ENCODE measurements around the gene HSPA12B. TPM values are rescaled to one million over a fixed set of nuclear protein-coding genes. Genes with fewer than 3 reads are reported as not detected.

Gene HSPA12B
- total and polyA plus RNA-seq, 9 of the 15 experiments (the other 6 are each of a cell fraction or from before 2014, with no cell fraction given): 0.03 to 0.07 TPM; not detected in 7

DNA sequence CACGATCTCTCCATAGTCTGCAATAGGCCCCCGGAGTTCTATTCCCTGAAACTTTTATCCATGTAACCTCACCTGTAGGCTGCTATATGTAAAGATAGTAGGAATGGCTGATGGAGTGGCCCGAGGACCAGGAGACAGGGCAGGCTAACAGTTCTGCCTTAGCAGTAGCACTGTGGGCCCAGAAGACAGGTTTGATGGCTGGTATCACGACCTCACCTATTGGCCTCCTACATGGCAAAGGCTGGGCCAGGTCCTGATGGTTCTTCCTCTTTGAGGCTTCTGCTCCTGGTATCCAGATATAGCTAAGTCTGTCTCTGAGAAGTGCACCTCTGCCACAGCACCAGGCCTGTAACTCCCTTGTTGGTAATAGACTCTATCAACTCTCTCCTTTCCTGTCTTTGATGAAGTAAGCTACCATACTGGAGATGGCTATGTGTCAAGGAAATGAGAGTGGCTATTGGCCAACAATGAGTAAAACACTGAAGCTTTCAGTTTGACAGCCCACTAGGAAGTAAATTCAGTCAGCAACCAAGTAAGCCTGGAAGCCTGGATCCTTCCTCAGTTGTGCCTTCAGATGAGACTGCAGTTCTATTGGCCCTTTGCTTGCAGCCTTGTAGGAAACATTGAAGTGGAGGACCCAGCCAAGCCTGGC, 43.1 kb downstream of the HSPA12B start:
- Histone ChIP-seq H3K27me3 (ENCODE audit: control insufficient read depth in 2 of 2, insufficient read depth in 2 of 2, low read length in 2 of 2) (no peaks in the 10 kb centered on the region), H3K4me1 (replicated peaks in 1 of 2; ENCODE audit: control insufficient read depth in 2 of 2, insufficient read depth in 2 of 2, low read length in 2 of 2) (peaks cover 0 to 20% of the 10 kb centered on the region in 2 experiments; a peak in 2 of 5 replicates), H3K4me2 (ENCODE audit: insufficient read depth, low read length) (no peak overlapping the region), H3K9me3 (replicated peaks; ENCODE audit: control insufficient read depth, insufficient read depth, low read depth, low read length) (no peaks in the 10 kb centered on the region), H3K27ac (ENCODE audit: extremely low read depth, low read depth, low read length) (no peak overlapping the region), H3K9ac (ENCODE audit: insufficient read depth in 1 of 2, low read depth in 2 of 2, low read length in 2 of 2) (no peak overlapping the region), H4K20me1 (replicated peaks; ENCODE audit: control insufficient read depth, insufficient read depth, low read length) (no peaks in the 10 kb centered on the region), H3K79me2 (ENCODE audit: control insufficient read depth, insufficient read depth, low read length) (no peaks in the 10 kb centered on the region), H3K36me3 (ENCODE audit: control insufficient read depth, insufficient read depth, low read length) (no peaks in the 10 kb centered on the region), H3K9me1 (ENCODE audit: control insufficient read depth, insufficient read depth, low read length) (no peaks in the 10 kb centered on the region), H2AFZ (ENCODE audit: low read depth, low read length) (no peak overlapping the region), H3K4me3 (no peak overlapping the region)
- intact Hi-C loops (cut with micrococcal nuclease): no loop called here
- in situ Hi-C loops (cut with MboI): no loop called here
- TF ChIP-seq, protein P1, sequence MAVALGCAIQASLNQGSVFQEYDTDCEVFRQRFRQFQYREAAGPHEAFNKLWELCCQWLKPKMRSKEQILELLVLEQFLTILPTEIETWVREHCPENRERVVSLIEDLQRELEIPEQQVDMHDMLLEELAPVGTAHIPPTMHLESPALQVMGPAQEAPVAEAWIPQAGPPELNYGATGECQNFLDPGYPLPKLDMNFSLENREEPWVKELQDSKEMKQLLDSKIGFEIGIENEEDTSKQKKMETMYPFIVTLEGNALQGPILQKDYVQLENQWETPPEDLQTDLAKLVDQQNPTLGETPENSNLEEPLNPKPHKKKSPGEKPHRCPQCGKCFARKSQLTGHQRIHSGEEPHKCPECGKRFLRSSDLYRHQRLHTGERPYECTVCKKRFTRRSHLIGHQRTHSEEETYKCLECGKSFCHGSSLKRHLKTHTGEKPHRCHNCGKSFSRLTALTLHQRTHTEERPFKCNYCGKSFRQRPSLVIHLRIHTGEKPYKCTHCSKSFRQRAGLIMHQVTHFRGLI (CRISPR knock-in tag; IDR thresholded peaks at IDR 0.05): no peak
- TF ChIP-seq ZNF75A (CRISPR knock-in tag; IDR thresholded peaks at IDR 0.05): no peak
- TF ChIP-seq GTF2E2 (tag; IDR thresholded peaks at IDR 0.05): no peak
- TF ChIP-seq PML (IDR thresholded peaks at IDR 0.05; ENCODE audit: low read length): no peak
- TF ChIP-seq BHLHE40 (IDR thresholded peaks at IDR 0.05; ENCODE audit: low read length): no peak
- no peak for TF ChIP-seq ZBTB5 (IDR thresholded peaks at IDR 0.05)
- TF ChIP-seq HNRNPK (IDR thresholded peaks at IDR 0.05; ENCODE audit: low read depth, low read length, poor library complexity, severe bottlenecking): no peak
- no peak for TF ChIP-seq SETDB1 (IDR thresholded peaks at IDR 0.05; ENCODE audit: low read length)
- no peak for TF ChIP-seq HDAC3 (IDR thresholded peaks at IDR 0.05; ENCODE audit: borderline replicate concordance, partially characterized antibody)
- TF ChIP-seq DLX4 (CRISPR knock-in tag; IDR thresholded peaks at IDR 0.05): no peak
- TF ChIP-seq, protein P2, sequence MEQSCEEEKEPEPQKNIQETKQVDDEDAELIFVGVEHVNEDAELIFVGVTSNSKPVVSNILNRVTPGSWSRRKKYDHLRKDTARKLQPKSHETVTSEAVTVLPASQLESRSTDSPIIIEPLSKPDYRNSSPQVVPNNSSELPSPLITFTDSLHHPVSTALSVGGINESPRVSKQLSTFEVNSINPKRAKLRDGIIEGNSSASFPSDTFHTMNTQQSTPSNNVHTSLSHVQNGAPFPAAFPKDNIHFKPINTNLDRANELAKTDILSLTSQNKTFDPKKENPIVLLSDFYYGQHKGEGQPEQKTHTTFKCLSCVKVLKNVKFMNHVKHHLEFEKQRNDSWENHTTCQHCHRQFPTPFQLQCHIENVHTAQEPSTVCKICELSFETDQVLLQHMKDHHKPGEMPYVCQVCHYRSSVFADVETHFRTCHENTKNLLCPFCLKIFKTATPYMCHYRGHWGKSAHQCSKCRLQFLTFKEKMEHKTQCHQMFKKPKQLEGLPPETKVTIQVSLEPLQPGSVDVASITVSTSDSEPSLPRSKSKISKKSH (CRISPR knock-in tag; IDR thresholded peaks at IDR 0.05): no peak
- no peak for TF ChIP-seq ZNF354B (CRISPR knock-in tag; IDR thresholded peaks at IDR 0.05)
- CTCF ChIA-PET (ENCODE audit: low intra/inter-chr PET ratio): no interaction called here
- no TSS peak for BruUV-seq (replicated peaks)
- ATAC-seq (no peak), FAIRE-seq (no peak), DNase-seq (ENCODE audit: extremely low read depth in 1 of 4, low spot score in 3 of 4) (no peak)
- WGBS (ENCODE audit: insufficient coverage, low coverage, missing lambda C conversion rate): 19% methylated on average over 4 of the region's 4 CpGs
- POLR2A ChIA-PET: interaction anchor here (1.3 kb wide), 1 partner anchor 8 kb away, joined by 4 read pairs; the partner anchor contains the start of gene ADISSP

All from K562 (cell line).